NCI-H146 (cell line): ENCODE measurements around the gene CX3CR1.
"Not testable (repeated sequence)": the region's sequence is repeated elsewhere in the genome, so short reads cannot be mapped to it uniquely, and the experiment has no call there.

Experiments
- DNase-seq: peaks from one replicate; lab custom pipeline; 2025; lab: John Stamatoyannopoulos, UW

CX3CR1 gene

DNA sequence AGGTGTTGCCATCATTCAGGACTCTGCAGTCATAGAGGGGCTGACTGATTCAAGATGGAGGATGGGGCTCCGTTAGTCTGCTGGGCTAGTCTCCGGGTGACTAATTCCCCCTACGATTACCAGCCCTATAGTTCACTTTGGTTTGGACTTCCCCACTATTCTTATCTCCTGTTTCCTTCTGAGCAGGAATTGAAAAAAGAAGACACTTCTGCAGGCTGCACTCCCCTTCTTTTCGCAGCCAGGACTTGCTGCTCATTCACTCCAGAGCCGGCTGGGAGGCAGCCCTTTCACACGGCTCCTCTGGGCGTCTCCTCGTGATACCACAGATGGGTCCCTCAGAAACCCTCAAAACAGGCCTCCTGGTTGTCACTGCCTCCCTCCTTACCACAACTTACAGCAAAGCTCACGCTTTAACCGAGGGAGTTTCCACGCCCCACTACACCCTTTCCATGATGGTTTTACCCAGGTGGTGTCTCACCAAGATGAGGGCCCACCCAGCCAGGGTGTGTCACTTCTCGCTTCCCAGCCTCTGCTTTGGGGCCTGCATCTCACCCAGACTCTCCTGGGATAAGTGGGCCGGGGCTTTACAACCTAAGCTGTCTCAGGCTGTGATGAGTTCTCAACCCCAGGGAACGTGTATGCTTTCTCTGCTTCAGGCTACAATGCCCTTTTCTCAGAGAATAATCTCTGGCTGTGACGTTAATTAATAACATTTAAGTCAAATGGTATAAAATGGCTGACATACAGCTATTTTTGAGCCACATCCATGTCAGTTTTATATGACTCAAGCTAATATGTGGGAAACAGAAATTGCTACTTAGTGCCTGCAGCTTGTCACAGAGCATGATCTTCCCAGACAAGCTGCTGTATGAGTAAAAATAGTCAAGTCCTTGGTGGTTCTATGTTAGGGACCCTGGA, 11.9 kb downstream of the CX3CR1 start:
- DNase-seq: no peak

DNA sequence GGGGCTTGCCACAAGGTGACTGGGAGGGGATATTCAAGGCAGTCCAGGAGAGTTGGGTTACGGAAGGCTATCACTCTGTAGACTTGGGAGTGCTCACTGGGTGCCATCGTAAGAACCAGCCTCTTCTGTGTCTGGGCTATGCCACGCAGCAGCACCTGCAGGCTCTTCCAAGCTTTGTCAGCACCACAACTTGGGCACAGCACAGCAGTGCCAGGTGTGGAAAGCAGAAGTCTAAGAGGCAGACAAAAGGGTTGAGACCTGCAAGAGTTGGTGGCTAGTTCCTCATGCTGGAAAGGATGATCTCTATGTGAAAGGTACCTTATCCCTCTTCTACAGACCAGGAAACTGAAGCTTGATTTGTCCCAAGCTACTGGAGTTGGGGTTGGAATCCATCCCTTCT, 15.8 kb downstream of the CX3CR1 start:
- DNase-seq: no peak

DNA sequence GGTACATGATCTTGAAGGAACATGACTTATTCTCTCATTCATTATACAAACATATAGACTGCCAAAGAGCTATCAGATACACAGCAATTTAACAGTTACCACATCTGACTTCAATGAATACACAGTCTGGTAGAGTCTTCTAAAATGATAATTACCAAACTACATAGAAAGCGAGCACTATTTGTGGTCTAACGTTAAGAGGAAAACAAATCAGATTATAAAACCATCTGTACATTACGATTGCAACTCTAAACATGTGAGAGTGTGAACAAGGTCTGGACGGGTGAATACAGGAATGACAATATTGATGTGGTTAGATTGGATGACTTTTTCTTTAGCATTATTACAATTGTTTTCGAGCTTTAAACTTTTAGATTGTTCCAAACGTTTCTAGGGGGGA, 16.3 kb downstream of the CX3CR1 start:
- no peak for DNase-seq

DNA sequence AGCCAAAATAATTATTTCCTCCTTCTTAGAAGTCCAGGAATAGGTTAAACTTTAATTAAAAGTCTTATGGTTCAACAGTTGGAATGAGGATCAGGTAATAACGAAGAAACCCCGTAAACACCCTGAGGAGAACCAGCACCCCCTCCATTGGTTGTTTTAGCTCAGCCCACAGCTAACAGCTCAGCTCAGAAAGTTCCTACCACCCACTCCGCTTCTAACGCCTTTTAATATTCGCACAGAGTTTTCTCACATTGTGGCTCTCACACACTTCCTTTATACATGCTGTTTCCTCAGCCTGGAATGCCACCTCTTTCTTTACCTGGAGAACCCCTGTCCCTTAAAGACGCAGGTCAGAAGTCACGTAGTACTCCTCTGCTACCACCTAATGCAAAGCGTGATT, 17.0 kb downstream of the CX3CR1 start:
- DNase-seq: no peak

DNA sequence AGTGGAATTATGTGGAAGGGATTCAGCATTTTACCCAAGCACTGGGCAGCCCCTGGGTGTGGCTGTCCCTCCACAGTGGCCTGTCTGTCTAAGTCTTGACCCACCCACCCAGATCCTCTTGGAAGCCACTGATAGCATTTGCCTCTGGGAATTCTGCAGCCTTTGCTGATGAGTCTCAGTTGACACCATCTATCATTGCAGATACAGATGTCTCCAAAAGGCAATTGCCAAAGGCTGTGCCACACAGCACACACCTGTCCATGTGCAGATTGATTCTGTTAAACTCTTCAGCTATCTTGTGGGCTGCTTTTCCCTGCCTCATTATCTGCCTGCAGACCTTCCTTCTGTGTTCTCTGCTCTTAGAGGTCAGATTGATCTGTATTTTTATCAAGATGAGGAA, 18.1 kb downstream of the CX3CR1 start:
- DNase-seq: no peak

DNA sequence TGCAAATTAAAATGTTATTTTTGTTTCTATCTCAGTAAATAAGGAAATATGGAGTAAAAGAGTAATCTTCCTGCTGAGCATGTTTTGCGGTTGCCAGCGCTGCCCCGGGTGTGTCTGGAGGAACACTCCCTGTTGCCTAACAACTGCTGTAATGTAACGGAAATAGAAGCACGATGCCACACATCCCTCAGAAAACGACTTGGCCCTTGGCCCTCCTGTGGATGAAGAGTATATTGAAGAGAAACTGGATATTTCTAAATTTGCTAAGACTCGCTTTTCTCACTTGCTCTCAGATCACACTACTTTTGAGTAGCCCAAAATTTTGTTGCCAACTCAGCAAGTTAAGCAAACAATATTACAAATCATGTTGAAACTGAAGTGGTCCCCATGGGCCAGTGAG, 18.9 kb downstream of the CX3CR1 start:
- DNase-seq: no peak

DNA sequence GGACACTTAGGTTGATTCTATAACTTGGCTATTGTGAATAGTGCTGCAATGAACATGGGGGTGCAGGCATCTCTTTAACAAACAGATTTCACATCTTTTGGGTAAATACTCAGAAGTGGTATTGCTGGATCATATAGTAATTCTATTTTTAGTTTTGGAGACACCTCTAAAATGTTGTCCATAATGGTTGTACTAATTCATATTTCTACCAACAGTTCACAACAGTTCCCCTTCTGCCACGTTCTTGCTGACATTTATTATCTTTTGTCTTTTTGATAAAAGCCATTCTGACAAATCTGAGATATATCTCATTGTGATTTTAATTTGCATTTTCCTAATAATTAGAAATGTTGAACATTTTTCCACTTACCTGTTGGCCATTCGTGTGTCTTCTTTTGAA, 19.5 kb downstream of the CX3CR1 start:
- DNase-seq: no peak

DNA sequence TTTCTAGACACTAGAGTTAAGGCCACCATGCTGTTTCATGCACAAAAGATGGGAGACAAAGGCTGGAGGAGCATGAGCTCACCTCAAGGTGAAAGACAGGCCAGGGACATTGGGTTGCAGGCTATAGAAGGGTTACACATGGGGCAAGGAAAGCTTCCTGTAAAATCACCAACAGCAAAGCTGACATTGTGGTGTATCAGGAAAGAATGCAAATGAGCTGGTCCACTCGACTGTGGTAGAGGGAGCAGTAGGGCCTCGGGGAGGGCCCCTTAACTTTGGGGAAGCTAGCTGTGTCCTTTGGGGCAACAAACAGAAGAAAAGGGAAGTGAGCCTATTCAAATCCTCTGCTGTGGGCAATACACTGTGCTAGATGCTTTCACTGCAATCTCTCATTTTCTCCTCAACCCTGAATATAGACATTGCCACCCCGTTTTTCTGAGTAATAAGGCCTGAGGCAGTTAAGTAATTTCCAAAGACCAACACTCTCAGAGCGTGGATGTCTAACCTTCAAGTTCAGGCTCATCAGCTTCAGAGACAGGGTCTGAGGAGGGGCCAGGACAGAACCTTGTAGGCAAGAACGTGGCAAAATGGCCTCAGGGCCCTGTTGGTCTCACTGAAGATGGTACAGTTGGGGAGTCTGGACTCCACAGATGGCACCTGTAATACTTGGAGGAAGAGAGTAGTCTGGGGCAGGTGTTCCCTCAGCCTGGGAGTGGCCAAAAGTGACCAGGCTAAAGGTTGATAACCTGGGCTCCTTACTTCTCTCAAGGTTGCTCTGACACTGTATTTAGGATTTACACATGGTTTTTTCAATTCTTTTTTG, 24.1 kb downstream of the CX3CR1 start:
- DNase-seq: no peak

DNA sequence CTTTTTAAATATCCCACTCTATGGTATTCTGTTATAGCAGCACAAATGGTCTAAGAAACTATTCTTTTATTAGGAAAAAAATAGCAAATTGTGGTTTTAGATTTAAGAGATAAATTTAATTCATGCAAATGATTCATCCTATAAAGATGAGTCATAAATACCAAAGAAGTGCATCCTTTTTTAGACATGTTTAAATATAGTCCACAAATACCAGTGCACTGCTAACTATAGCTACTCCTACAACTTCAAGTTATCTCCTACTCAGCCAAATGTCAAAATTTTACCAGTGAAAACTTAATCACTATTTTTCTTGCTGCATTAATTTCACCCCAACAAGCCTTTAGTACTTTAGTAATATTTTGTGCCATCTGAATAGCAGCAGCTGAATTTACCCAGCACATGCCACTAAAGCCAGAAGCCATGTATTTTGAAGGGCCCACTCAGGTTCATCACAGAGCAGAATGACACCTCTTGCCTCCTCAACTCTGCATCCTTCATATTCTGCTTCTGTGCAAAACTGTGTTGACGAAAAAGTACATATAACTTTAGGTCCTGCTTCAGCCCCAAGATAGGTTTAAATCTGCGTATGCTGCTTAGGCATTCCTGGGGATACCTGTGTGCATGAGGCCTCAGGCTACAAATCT, 24.9 kb downstream of the CX3CR1 start:
- no peak for DNase-seq

DNA sequence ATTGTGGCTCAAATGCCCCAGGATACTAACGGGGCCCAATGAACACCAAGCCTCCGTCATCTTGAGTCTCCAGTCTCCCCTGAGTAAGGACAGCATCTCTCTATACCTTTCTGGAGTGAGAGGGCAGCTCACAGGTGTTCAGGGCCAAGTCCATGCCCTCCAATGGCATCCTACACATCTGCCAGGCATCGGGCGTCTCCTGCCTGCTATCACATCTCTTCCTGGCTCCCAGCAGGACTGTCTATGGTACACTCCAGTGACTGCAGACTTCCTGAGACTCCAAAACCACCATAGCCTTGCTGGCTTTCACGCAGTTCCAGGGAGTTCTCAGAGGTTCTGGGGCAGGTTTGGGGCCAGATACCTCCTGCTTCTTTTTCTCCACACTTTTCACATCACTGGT, 28.3 kb downstream of the CX3CR1 start:
- DNase-seq: no peak

DNA sequence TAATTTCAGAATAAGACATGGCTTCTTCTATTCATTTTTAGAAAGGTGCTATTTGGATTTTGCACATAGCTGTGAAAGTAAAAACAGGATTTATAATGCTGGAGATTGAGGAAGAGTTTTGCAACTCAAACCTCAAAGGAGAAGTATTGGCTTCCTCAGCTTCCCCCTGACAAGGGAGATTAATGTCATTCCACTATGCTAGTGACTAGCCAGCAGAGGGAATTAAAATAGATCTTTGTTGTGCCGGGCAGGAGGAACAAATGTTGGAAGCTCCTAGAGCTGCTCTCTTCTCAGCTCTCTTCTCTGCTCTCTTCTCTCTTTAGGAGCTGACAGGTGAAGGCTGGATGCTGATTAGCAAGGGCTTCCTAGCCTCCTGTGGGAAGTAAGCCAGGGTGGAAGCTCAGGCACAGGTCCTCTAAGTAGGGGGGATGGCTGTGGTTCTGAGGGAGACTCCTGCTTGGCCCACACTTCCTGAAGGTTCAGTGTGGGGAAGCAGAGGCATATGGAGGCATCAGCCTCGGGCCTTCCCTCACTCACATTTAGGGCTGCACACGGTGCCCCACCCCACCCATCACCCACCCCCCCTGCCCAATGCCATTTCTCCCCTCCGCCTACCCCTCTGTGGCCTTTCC, 29.6 kb downstream of the CX3CR1 start:
- no peak for DNase-seq

DNA sequence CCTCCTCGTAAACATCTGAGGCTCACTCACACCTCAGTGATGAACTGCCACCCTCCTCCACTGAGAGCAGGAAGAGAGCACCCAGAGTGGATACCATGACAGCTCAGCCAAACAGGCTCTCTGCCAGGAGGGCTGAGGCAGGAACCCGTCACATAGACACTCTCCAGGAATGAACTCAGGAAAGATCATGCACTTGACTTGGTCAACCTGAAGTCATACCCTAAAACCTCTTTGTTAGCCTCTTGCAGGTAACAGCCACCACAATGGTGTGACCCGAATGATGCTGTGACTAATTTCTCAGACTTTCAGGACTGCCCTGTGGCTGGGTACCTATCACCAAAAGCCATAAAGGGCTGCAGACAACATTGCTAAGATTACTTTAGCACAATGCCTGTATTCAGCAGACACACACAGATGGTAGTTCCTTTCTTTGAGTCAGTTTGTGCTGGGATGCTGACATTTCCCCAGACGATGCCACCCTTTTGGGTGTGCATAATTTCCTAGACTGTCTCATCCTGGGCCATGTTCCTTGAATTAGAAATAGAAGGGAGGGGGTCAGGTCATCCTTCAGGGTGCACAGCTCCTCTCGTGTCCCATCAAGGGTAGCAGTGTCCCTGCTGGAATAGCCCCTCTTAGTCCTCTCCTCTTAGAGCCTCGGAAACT, 30.3 kb downstream of the CX3CR1 start:
- no peak for DNase-seq

DNA sequence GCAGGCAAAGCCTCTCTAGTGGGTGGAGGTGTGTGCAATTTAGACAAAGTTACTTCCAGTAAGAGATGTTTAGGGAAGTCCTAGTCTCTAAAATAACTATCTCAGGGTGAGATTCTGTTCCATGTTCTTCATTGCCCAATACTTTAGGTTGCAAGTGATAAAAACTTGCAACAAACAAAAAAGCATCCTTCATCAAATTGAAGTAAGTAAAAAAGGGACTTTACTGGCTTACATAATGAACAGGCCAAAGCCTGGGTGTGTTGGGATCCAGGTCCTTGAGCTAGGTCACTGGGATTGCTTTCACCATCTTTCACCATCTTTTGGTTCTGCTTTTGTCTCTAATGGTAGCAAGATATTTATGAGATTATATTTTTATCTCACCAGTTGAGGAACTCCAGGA, 38.3 kb downstream of the CX3CR1 start:
- DNase-seq: no peak

DNA sequence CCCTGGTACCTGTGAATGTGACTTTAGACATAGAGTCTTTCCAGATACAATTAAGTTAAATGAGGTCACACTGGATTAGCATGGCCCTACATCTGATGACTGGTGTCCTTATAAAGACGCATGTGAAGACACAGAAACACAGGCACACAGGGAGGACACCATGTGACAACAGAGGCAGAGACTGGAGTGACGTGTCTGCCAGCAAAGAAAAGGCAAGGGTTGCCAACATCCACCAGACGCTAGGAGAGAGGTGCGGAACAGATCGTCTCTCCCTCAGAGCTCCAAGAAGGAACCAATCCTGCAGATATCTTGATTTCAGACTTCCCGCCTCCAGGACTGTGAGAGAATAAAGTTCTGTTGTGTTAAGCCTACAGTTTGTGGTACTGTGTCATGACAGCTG, 42.8 kb downstream of the CX3CR1 start:
- no peak for DNase-seq

DNA sequence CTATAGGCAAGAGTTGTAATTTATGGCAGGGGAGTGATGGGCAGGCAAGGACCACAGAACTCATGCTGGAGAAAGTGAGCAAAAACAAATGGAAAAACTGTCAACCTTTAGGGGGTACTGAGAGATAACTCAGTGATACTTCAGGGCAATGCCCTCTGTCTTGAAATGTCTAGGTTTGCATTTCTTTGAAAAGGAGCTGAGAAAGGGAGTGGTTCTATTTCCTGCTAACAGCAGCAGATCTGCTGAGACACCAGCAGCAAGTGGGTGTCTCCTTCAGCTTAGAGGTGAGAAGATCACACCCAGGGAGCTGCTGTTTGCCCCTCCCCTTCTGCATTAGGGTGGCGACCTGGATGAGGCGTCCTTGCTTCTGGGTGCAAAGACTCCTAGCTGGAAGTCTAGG, 45.2 kb downstream of the CX3CR1 start:
- no peak for DNase-seq

DNA sequence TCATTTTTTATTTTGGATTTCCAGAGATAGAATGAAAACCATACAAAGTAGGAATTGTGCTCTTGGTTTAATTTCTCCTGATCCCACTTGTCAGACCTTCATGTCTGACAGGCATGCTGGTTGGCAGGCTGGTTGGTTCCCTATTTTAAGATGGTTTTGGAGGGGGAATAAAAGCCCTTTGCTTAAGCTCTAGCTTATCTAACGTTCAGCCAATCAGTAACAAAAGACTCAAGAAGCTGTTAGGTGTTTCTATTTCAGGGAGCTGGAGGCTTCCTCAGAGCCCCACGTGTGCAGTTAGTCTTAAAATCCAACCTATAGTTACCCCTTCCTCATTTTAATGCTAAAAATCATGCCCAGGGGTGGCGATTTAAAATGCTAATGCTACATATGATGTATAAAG, 47.0 kb downstream of the CX3CR1 start:
- DNase-seq: no peak

DNA sequence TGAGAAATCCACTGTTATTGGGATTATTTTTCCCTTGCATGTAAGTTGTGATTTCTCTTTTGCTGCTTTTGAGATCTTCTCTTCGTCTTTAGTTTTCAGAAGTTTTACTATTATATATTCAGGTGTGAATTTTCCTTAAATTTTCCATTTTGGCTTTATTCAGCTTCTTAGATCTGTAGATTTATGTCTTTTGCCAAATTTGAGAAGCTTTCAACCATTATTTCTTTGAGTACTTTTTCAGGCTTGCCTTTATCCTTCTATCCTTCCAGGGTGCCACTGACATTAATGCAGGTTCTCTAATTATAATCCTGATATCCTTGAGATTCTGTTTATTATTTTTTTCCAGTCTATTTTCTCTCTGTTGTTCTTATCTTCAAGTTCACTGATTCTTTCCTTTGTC, 49.4 kb downstream of the CX3CR1 start:
- DNase-seq: no peak

DNA sequence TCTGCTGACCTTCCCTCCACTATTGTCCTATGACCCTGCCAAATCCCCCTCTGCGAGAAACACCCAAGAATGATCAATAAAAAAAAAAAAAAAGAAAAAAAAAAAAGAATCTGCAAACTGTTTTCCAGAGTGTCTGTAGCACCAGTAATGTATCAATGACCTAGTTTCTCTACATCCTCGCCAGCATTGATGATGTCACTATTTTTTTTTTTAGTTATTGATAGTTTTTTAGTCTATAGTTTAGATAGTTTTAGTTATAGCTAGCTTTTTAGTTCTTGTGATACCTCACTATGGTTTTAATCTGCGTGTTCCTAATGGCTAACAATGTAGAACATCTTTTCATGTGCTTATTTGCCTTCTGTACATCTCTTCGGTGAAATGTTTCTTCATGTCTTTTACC, 51.3 kb downstream of the CX3CR1 start:
- DNase-seq: no peak

DNA sequence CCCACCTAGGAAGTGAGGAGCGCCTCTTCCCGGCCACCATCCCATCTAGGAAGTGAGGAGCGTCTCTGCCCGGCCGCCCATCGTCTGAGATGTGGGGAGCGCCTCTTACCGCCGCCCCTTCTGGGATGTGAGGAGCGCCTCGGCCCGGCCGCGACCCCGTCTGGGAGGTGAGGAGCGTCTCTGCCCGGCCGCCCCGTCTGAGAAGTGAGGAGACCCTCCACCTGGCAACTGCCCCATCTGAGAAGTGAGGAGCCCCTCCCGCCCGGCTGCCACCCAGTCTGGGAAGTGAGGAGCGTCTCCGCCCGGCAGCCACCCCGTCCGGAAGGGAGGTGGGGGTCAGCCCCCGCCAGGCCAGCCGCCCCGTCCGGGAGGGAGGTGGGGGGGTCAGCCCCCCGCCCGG, 52.2 kb downstream of the CX3CR1 start:
- DNase-seq: not testable (repeated sequence)

DNA sequence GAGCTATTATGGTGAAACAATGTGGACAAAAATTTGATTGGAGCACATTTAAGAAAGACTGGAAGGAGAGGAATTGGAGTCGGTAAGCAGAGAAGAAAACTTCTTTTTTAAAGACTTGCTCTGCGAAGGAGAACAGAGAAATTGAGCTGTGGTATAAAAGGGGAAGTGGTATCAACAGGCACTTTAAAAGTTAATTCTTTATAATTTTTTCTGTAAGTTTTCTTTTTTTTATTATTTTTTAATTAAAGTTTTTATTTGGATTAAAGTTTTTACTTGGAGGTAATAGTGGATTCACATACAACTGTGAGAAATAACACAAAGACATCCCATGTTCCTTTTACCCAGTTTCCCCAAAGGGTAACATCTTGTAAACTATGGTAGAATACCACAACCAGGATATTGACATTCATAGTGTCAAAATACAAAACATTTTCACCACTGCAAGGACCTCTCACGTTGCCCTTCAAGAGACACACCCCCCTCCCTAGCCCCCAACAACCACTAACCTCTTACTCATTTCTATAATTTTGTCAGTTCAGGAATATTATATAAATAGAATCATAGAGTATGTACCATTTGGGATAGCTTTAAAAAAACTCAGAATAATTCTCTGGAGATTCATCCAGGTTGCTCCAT, 53.6 kb downstream of the CX3CR1 start:
- no peak for DNase-seq

DNA sequence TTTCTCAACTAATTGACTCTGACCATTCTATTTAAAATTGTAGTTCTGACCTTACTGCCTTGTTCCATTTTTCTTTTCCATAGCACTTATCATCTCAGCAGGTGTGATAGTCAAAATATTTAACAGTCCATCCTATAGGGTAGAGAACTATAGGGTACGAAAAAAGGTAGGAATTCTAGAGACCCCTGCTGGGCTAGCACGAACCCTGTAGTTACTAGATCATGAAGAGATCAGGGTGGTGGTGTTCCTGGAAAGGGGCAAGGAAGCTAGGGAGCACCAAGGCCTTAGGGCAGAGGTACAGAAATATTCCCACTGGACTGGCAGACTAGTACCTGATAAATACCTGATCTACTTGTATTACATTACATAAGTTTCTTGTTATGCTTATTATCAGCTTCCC, 55.5 kb downstream of the CX3CR1 start:
- no peak for DNase-seq
